ENCODE results near the gene GID4.

GRCh38 chr17:17990282-17990681 is 48.9 kb upstream of the GID4 start:
- TF ChIP-seq CTCF (IDR thresholded peaks at IDR 0.05) = no peak
- TF ChIP-seq POLR2A (IDR thresholded peaks at IDR 0.05) = no peak
